KMS-11 (cell line): ENCODE data around the gene CDC7.

Experiments used
- H2AFZ ChIP-seq: fragments of 200-600 bp; sonication (generic); 2 replicates; pipeline ENCODE4 v1.6.1; 2016; ENCODE audit warnings: antibody characterized with exemption, mixed run types, low read depth
- H3K27ac ChIP-seq: fragments of 200-600 bp; sonication (generic); 2 replicates; pipeline ENCODE4 v1.6.1; 2016; ENCODE audit warnings: mild to moderate bottlenecking, mixed run types
- H3K27me3 ChIP-seq: fragments of 200-600 bp; sonication (generic); 2 replicates; pipeline ENCODE4 v1.6.1; 2017; ENCODE audit warnings: mild to moderate bottlenecking, low read depth, mixed run types, moderate library complexity; ENCODE audit not compliant: insufficient read depth
- H3K36me3 ChIP-seq: fragments of 200-600 bp; sonication (generic); 2 replicates; pipeline ENCODE4 v1.6.1; 2017; ENCODE audit warnings: mild to moderate bottlenecking, mixed run types; ENCODE audit not compliant: insufficient read depth
- H3K4me1 ChIP-seq: fragments of 200-600 bp; sonication (generic); 2 replicates; pipeline ENCODE4 v1.6.1; 2016; ENCODE audit warnings: mild to moderate bottlenecking, low read depth, mixed run types; ENCODE audit not compliant: poor library complexity, severe bottlenecking
- H3K4me2 ChIP-seq: fragments of 200-600 bp; sonication (generic); 2 replicates; pipeline ENCODE4 v1.7.0; 2016; ENCODE audit warnings: mild to moderate bottlenecking, mixed run types
- H3K4me3 ChIP-seq: fragments of 200-600 bp; sonication (generic); IDR thresholded peaks from 2 replicates; pipeline ENCODE4 v1.6.1; 2017; ENCODE audit warnings: low read depth, low read length, mixed read lengths; ENCODE audit not compliant: insufficient read depth
- H3K79me2 ChIP-seq: fragments of 200-600 bp; sonication (generic); 2 replicates; pipeline ENCODE4 v1.6.1; 2016; ENCODE audit warnings: low read depth, mixed run types; ENCODE audit not compliant: insufficient read depth
- H3K9ac ChIP-seq: fragments of 200-600 bp; sonication (generic); 2 replicates; pipeline ENCODE4 v1.6.1; 2016; ENCODE audit warnings: mild to moderate bottlenecking, mixed run types
- H4K20me1 ChIP-seq: fragments of 200-600 bp; sonication (generic); 2 replicates; pipeline ENCODE4 v1.6.1; 2016; ENCODE audit warnings: mild to moderate bottlenecking, mixed run types; ENCODE audit not compliant: insufficient read depth
- CTCF ChIP-seq: fragments of 200-600 bp; sonication (generic); conservative IDR thresholded peaks from 2 replicates; pipeline ENCODE4 v1.6.1; 2017; ENCODE audit warnings: low read depth, mild to moderate bottlenecking, antibody characterized with exemption, low read length, moderate library complexity, mixed read lengths

Gene CDC7

GRCh38 chr1:91545506-91546300, 45.1 kb downstream of the CDC7 start:
- Histone ChIP-seq H3K4me1 (no peaks in the 10 kb centered on the region), H3K27ac (no peak overlapping the region), H4K20me1 (no peaks in the 10 kb centered on the region), H2AFZ (no peak overlapping the region), H3K79me2 (no peaks in the 10 kb centered on the region), H3K36me3 (no peaks in the 10 kb centered on the region), H3K4me3 (no peak overlapping the region), H3K9ac (no peak overlapping the region), H3K4me2 (no peak overlapping the region), H3K27me3 (no peaks in the 10 kb centered on the region)
- TF ChIP-seq CTCF: no peak

GRCh38 chr1:91546301-91546581, 45.6 kb downstream of the CDC7 start:
- no peaks in the 10 kb centered on the region for H3K36me3 ChIP-seq
- no peak overlapping the region for H3K4me2 ChIP-seq
- no peak overlapping the region for H3K4me3 ChIP-seq
- no peak for TF ChIP-seq CTCF
- no peak overlapping the region for H3K27ac ChIP-seq
- no peak overlapping the region for H3K9ac ChIP-seq
- H3K27me3 ChIP-seq: no peaks in the 10 kb centered on the region
- no peaks in the 10 kb centered on the region for H4K20me1 ChIP-seq
- H3K4me1 ChIP-seq: no peaks in the 10 kb centered on the region
- no peak overlapping the region for H2AFZ ChIP-seq
- H3K79me2 ChIP-seq: no peaks in the 10 kb centered on the region

- Histone ChIP-seq H2AFZ (no peak overlapping the region), H3K9ac (no peak overlapping the region)
These were observed 46.2 kb downstream of the CDC7 start for GRCh38 chr1:91546876-91547275.

GRCh38 chr1:91548376-91549040, 47.9 kb downstream of the CDC7 start:
- Histone ChIP-seq H3K27ac (no peak overlapping the region), H3K4me3 (no peak overlapping the region), H3K27me3 (no peaks in the 10 kb centered on the region), H3K4me2 (no peak overlapping the region), H4K20me1 (no peaks in the 10 kb centered on the region), H3K4me1 (no peaks in the 10 kb centered on the region), H3K9ac (no peak overlapping the region), H2AFZ (no peak overlapping the region), H3K79me2 (no peaks in the 10 kb centered on the region), H3K36me3 (no peaks in the 10 kb centered on the region)
- no peak for TF ChIP-seq CTCF

More at GRCh38 chr1:91546876-91547275, 46.2 kb downstream of the CDC7 start:
- TF ChIP-seq CTCF: no peak
- H3K27ac ChIP-seq: no peak overlapping the region
- no peaks in the 10 kb centered on the region for H3K36me3 ChIP-seq
- no peaks in the 10 kb centered on the region for H3K4me1 ChIP-seq
- no peaks in the 10 kb centered on the region for H3K79me2 ChIP-seq
- H3K27me3 ChIP-seq: no peaks in the 10 kb centered on the region
- no peak overlapping the region for H3K4me2 ChIP-seq
- no peaks in the 10 kb centered on the region for H4K20me1 ChIP-seq
- no peak overlapping the region for H3K4me3 ChIP-seq
